HepG2 (cell line): ENCODE measurements around the gene DGAT2. TPM values are rescaled to one million over a fixed set of nuclear protein-coding genes. Genes with fewer than 3 reads are reported as not detected.

Experiments
- ATAC-seq: fragments of 200-7000 bp; cut with Tn5 transposase; 3 replicates; pipeline ENCODE4 v1.9.1; 2020; ENCODE audit warnings: mild to moderate bottlenecking, moderate library complexity
- BruUV-seq: library from RNA; stranded (reverse); fragments of 400-500 nt; replicated peaks from 2 replicates; lab custom pipeline; 2021; lab: Mats Ljungman, UMichigan
- CTCF ChIA-PET: fragments of 300-600 bp; formaldehyde crosslinking; extraction: SDS; loops from one replicate; lab custom pipeline; 2021; ENCODE audit warnings: low total read pairs, inconsistent platforms, low intra/inter-chr PET ratio; lab: Yijun Ruan, JAX
- POLR2A ChIA-PET: fragments of 350-600 bp; sonication (Branson Sonifier 250); formaldehyde crosslinking; loops from one replicate; lab custom pipeline; 2020; ENCODE audit warnings: antibody characterized with exemption, inconsistent platforms; lab: Yijun Ruan, JAX
- DNase-seq: peaks from one replicate; pipeline ENCODE4 v3.0.0-alpha.2; 2015; ENCODE audit warnings: low spot score
- FAIRE-seq: peaks from 3 replicates; lab custom pipeline; 2011; peaks lifted over from hg19 to GRCh38; lab: Jason Lieb, UNC
- H2AFZ ChIP-seq: one replicate; pipeline ENCODE4 v1.6.1; 2011; ENCODE audit warnings: low read length, inconsistent platforms
- H3K27ac ChIP-seq: fragments of 300-600 bp; 3 replicates; pipeline ENCODE4 v1.8.0; 2011; ENCODE audit warnings: mixed run types, mild to moderate bottlenecking, mixed read lengths, low read length, inconsistent platforms; ENCODE audit not compliant: insufficient read depth; ENCODE audit errors: extremely low read length
- H3K27me3 ChIP-seq, 2 experiments: fragments of 200-600 bp in 1 of 2; 2 replicates in 1 of 2; 3 replicates in 1 of 2; pipeline versions ENCODE4 v1.6.0 to v1.8.0; 2011; ENCODE audit warnings: low read length in 2 of 2, mild to moderate bottlenecking in 2 of 2, moderate library complexity in 2 of 2, inconsistent platforms in 1 of 2; ENCODE audit not compliant: insufficient read depth in 2 of 2, control insufficient read depth in 1 of 2
- H3K36me3 ChIP-seq, 2 experiments: fragments of 200-600 bp in 1 of 2; replicated peaks in 1 of 2; 2 replicates in 1 of 2; 3 replicates in 1 of 2; pipeline versions ENCODE4 v1.5.1 to v1.8.0; 2011; ENCODE audit warnings: low read length in 2 of 2, inconsistent platforms in 1 of 2; ENCODE audit not compliant: insufficient read depth in 2 of 2, control insufficient read depth in 1 of 2
- H3K4me1 ChIP-seq: 2 replicates; pipeline ENCODE4 v1.5.1; 2012; ENCODE audit warnings: low read length, inconsistent platforms; ENCODE audit not compliant: insufficient read depth
- H3K4me2 ChIP-seq: 2 replicates; pipeline ENCODE4 v1.6.0; 2011; ENCODE audit warnings: low read depth, low read length, inconsistent platforms
- H3K4me3 ChIP-seq, 3 experiments: fragments of 200-600 bp in 1 of 3; sonication (generic), shearing (Covaris generic) in 1 of 3; replicated peaks in 1 of 3; 2 replicates each; pipeline ENCODE4 v1.5.1; 2011 to 2016; ENCODE audit warnings: low read length in 3 of 3, inconsistent platforms in 2 of 3, low read depth in 2 of 3, mild to moderate bottlenecking in 2 of 3, control low read depth in 1 of 3, mixed read lengths in 1 of 3; ENCODE audit not compliant: insufficient read depth in 1 of 3
- H3K79me2 ChIP-seq: one replicate; pipeline ENCODE4 v1.6.1; 2011; ENCODE audit warnings: low read length, inconsistent platforms; ENCODE audit not compliant: insufficient read depth
- H3K9ac ChIP-seq: 2 replicates; pipeline ENCODE4 v1.6.0; 2011; ENCODE audit warnings: mild to moderate bottlenecking, low read depth, low read length, inconsistent platforms; ENCODE audit not compliant: insufficient read depth
- H3K9me3 ChIP-seq: 2 replicates; pipeline ENCODE4 v1.5.1; 2012; ENCODE audit warnings: mild to moderate bottlenecking, low read length
- H4K20me1 ChIP-seq: 2 replicates; pipeline ENCODE4 v1.6.0; 2011; ENCODE audit warnings: inconsistent platforms, mild to moderate bottlenecking, low read length, moderate library complexity; ENCODE audit not compliant: insufficient read depth
- CERS6 ChIP-seq: sonication (generic); formaldehyde crosslinking; IDR thresholded peaks from 2 replicates; pipeline ENCODE4 v1.5.0; 2020; ENCODE audit warnings: missing genetic modification reagents
- ETV5 ChIP-seq: IDR thresholded peaks from 2 replicates; pipeline ENCODE4 v1.6.1; 2018; ENCODE audit warnings: missing biosample characterization, missing genetic modification reagents, inconsistent platforms, borderline replicate concordance
- HNF1A ChIP-seq, 2 experiments: sonication (generic) in 1 of 2; formaldehyde crosslinking in 1 of 2; IDR thresholded peaks; 2 replicates each; pipeline versions ENCODE4 v1.4.0 to v1.6.1; 2016 to 2020; ENCODE audit warnings: borderline replicate concordance in 1 of 2, low read depth in 1 of 2, mild to moderate bottlenecking in 1 of 2, missing genetic modification reagents in 1 of 2
- IKZF5 ChIP-seq: IDR thresholded peaks from 2 replicates; pipeline ENCODE4 v1.6.1; 2018; ENCODE audit warnings: missing genetic modification reagents, mild to moderate bottlenecking, missing compliant biosample characterization
- KMT2B ChIP-seq: IDR thresholded peaks from 2 replicates; pipeline ENCODE4 v1.6.1; 2016; ENCODE audit warnings: missing genetic modification reagents, missing compliant biosample characterization
- LCORL ChIP-seq, 2 experiments: fragments of 450-650 bp in 1 of 2; sonication (generic) in 1 of 2; formaldehyde crosslinking in 1 of 2; IDR thresholded peaks; 2 replicates each; pipeline versions ENCODE4 v1.5.0 to v1.6.1; 2017 to 2020; ENCODE audit warnings: antibody characterized with exemption in 1 of 2, missing genetic modification reagents in 1 of 2
- MIER2 ChIP-seq: IDR thresholded peaks from 2 replicates; pipeline ENCODE4 v1.6.1; 2016; ENCODE audit warnings: missing biosample characterization, missing genetic modification reagents
- NR2F2 ChIP-seq: IDR thresholded peaks from 2 replicates; pipeline ENCODE4 v1.6.1; 2012; ENCODE audit warnings: low read depth, inconsistent platforms, borderline replicate concordance
- U2AF1 ChIP-seq: fragments of 200-400 bp; formaldehyde crosslinking; optimal IDR thresholded peaks from 2 replicates; pipeline ENCODE3; 2017; ENCODE audit warnings: mild to moderate bottlenecking, low read depth, low read length
- ZNF546 ChIP-seq: sonication (generic); formaldehyde crosslinking; conservative IDR thresholded peaks from 2 replicates; pipeline ENCODE4 v1.8.1; 2023; ENCODE audit warnings: mild to moderate bottlenecking, missing genetic modification reagents
- ZNF569 ChIP-seq: sonication (generic); formaldehyde crosslinking; IDR thresholded peaks from 2 replicates; pipeline ENCODE4 v1.5.0; 2020; ENCODE audit warnings: mild to moderate bottlenecking, missing genetic modification reagents, moderate library complexity, borderline replicate concordance
- WGBS: methylation state at CpG from one replicate; pipeline ENCODE4 v1.1.6; 2017; ENCODE audit warnings: low lambda C conversion rate; 5-methylcytosine and 5-hydroxymethylcytosine counted together
- in situ Hi-C: cut with HindIII; loops from 2 replicates; pipeline ENCODE4 v1.10.0; 2017; ENCODE audit warnings: low pct_unique_long_range_greater_than_20kb; ENCODE audit not compliant: extremely low pct_ligation_motif_present
- intact Hi-C: fragments of 100-400 bp; cut with micrococcal nuclease; formaldehyde crosslinking; loops from one replicate; pipeline ENCODE4 v1.10.0; 2022; ENCODE audit not compliant: unreplicated experiment
- polyA plus RNA-seq, 8 experiments: library from polyadenylated mRNA; depleted of rRNA in 3 of 8; stranded (reverse) in 7 of 8; unstranded in 1 of 8; fragments of >200 nt; fragmentation: Illumina TruSeq in 4 of 8; extraction: Trizol in 4 of 8; gene quantifications; 2 replicates each; pipeline versions ENCODE4 v1.2.1 to v1.2.3, GENCODE V29; 2011 to 2016; ENCODE audit warnings: low read depth in 4 of 8, missing spikeins in 1 of 8, mixed read lengths in 1 of 8; ENCODE audit not compliant: insufficient read depth in 1 of 8
- total RNA-seq, 5 experiments: library from RNA; depleted of rRNA; stranded (reverse); fragments of >200 nt; fragmentation: Illumina TruSeq; extraction: Trizol; gene quantifications; 2 replicates each; pipeline ENCODE4 v1.2.3, GENCODE V29; 2016; ENCODE audit warnings: low read depth in 1 of 5
- TF ChIP-seq, protein P1 (sequence below): sonication (generic); formaldehyde crosslinking; IDR thresholded peaks from 2 replicates; pipeline ENCODE4 v1.4.0; 2020; ENCODE audit warnings: missing genetic modification reagents, borderline replicate concordance

DGAT2 gene
- total and polyA plus RNA-seq, 2 of the 13 experiments (the other 11 are each of a cell fraction or from before 2014, with no cell fraction given), result 39.0 to 65.6 TPM

GRCh38 chr11:75792997-75793800 is 24.6 kb downstream of the DGAT2 start:
- no peaks in the 10 kb centered on the region for H4K20me1 ChIP-seq
- in situ Hi-C loops (no loop called here), intact Hi-C loops (no loop called here)
- no peaks in the 10 kb centered on the region for H3K9me3 ChIP-seq
- no peak overlapping the region for H2AFZ ChIP-seq
- 43% methylated on average over 7 of the region's 12 CpGs for WGBS
- H3K9ac ChIP-seq, result no peak overlapping the region
- FAIRE-seq (peak; percentile 67), ATAC-seq (peak; percentile 55), DNase-seq (peak; percentile 82)
- POLR2A ChIA-PET, result interaction anchor here (1.0 to 7.1 kb wide), 7 partner anchors 9 to 74 kb away, joined by 4 to 138 read pairs (median 8); partner anchors contain the start of genes DGAT2 and UVRAG
- H3K79me2 ChIP-seq, result no peaks in the 10 kb centered on the region
- H3K27ac ChIP-seq, result peak overlapping the region; percentile 54
- peaks cover 9 to 51% of the 10 kb centered on the region in 2 experiments for H3K36me3 ChIP-seq
- no peaks in the 10 kb centered on the region for H3K27me3 ChIP-seq
- H3K4me2 ChIP-seq, result peak overlapping the region; percentile 30
- BruUV-seq, result no TSS peak
- CTCF ChIA-PET, result no interaction called here
- H3K4me1 ChIP-seq, result peaks cover 74% of the 10 kb centered on the region
- no peak overlapping the region for H3K4me3 ChIP-seq
- TF ChIP-seq KMT2B (CRISPR knock-in tag) (no peak), NR2F2 (no peak), U2AF1 (no peak), IKZF5 (CRISPR knock-in tag) (0 out of 2 replicates have a peak, but pooled peaks have one; percentile 31), LCORL (IDR thresholded peaks at IDR 0.05) (no peak), LCORL (CRISPR knock-in tag; IDR thresholded peaks at IDR 0.05) (no peak), ZNF546 (CRISPR knock-in tag) (no peak), ETV5 (no peak), MIER2 (CRISPR knock-in tag) (no peak), ZNF569 (CRISPR knock-in tag) (no peak), HNF1A (IDR thresholded peaks at IDR 0.05; ENCODE audit: low read depth) (no peak), HNF1A (CRISPR knock-in tag; IDR thresholded peaks at IDR 0.05; ENCODE audit: borderline replicate concordance) (no peak), CERS6 (CRISPR knock-in tag) (no peak)
- TF ChIP-seq, protein P1, sequence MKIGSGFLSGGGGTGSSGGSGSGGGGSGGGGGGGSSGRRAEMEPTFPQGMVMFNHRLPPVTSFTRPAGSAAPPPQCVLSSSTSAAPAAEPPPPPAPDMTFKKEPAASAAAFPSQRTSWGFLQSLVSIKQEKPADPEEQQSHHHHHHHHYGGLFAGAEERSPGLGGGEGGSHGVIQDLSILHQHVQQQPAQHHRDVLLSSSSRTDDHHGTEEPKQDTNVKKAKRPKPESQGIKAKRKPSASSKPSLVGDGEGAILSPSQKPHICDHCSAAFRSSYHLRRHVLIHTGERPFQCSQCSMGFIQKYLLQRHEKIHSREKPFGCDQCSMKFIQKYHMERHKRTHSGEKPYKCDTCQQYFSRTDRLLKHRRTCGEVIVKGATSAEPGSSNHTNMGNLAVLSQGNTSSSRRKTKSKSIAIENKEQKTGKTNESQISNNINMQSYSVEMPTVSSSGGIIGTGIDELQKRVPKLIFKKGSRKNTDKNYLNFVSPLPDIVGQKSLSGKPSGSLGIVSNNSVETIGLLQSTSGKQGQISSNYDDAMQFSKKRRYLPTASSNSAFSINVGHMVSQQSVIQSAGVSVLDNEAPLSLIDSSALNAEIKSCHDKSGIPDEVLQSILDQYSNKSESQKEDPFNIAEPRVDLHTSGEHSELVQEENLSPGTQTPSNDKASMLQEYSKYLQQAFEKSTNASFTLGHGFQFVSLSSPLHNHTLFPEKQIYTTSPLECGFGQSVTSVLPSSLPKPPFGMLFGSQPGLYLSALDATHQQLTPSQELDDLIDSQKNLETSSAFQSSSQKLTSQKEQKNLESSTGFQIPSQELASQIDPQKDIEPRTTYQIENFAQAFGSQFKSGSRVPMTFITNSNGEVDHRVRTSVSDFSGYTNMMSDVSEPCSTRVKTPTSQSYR, result peak; percentile 85
